Measurements from ENCODE around the gene THBS1. TPM values are rescaled to one million over a fixed set of nuclear protein-coding genes. Genes with fewer than 3 reads are reported as not detected.

THBS1 gene
- total RNA-seq, 4 donors from 2014 or later = 82.0 to 396 (median 89.6) TPM

DNA sequence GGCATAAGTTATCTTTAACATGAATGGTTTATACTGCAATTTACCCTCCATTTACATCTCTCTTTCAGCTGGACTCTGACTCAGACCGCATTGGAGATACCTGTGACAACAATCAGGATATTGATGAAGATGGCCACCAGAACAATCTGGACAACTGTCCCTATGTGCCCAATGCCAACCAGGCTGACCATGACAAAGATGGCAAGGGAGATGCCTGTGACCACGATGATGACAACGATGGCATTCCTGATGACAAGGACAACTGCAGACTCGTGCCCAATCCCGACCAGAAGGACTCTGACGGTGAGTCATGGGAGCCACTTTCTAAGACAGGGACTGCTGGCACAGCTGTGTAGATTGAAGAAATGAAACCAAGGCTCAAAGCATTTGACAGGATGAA lies 11.6 kb downstream of the THBS1 start:
- Histone ChIP-seq H3K27ac (no peak overlapping the region), H3K36me3 (peaks cover 82% of the 10 kb centered on the region), H3K4me1 (peaks cover under 1% of the 10 kb centered on the region), H3K9me3 (no peaks in the 10 kb centered on the region), H3K4me3 (no peak overlapping the region), H3K27me3 (no peaks in the 10 kb centered on the region)
- DNase-seq (ENCODE audit: low spot score in 2 of 2) = no peak
- 74% methylated on average over 6 of the region's 6 CpGs for WGBS
- TF ChIP-seq, protein P1, sequence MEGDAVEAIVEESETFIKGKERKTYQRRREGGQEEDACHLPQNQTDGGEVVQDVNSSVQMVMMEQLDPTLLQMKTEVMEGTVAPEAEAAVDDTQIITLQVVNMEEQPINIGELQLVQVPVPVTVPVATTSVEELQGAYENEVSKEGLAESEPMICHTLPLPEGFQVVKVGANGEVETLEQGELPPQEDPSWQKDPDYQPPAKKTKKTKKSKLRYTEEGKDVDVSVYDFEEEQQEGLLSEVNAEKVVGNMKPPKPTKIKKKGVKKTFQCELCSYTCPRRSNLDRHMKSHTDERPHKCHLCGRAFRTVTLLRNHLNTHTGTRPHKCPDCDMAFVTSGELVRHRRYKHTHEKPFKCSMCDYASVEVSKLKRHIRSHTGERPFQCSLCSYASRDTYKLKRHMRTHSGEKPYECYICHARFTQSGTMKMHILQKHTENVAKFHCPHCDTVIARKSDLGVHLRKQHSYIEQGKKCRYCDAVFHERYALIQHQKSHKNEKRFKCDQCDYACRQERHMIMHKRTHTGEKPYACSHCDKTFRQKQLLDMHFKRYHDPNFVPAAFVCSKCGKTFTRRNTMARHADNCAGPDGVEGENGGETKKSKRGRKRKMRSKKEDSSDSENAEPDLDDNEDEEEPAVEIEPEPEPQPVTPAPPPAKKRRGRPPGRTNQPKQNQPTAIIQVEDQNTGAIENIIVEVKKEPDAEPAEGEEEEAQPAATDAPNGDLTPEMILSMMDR (IDR thresholded peaks at IDR 0.05) = no peak
- no peak for TF ChIP-seq EP300 (IDR thresholded peaks at IDR 0.05)
- no peak for TF ChIP-seq POLR2AphosphoS5 (IDR thresholded peaks at IDR 0.05)

DNA sequence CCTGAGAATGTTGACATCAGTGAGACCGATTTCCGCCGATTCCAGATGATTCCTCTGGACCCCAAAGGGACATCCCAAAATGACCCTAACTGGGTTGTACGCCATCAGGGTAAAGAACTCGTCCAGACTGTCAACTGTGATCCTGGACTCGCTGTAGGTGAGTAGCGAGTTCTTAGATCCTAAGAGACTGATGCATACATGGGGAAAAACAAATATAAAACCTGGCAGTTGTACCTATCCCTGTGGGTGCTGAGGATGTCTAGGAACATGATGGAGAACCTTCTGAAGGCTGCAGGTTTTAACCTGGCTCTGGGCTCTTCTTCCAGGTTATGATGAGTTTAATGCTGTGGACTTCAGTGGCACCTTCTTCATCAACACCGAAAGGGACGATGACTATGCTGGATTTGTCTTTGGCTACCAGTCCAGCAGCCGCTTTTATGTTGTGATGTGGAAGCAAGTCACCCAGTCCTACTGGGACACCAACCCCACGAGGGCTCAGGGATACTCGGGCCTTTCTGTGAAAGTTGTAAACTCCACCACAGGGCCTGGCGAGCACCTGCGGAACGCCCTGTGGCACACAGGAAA lies 12.3 kb downstream of the THBS1 start:
- DNase-seq (ENCODE audit: low spot score in 2 of 2) = no peak
- Histone ChIP-seq H3K27me3 (no peaks in the 10 kb centered on the region), H3K27ac (no peak overlapping the region), H3K36me3 (peaks cover 76% of the 10 kb centered on the region), H3K4me1 (no peaks in the 10 kb centered on the region), H3K4me3 (no peak overlapping the region), H3K9me3 (no peaks in the 10 kb centered on the region)
- WGBS = 94% methylated on average over 14 of the region's 15 CpGs
- TF ChIP-seq EP300 (IDR thresholded peaks at IDR 0.05) = no peak
- no peak for TF ChIP-seq POLR2AphosphoS5 (IDR thresholded peaks at IDR 0.05)
- TF ChIP-seq, protein P1 (IDR thresholded peaks at IDR 0.05) = no peak
- TF ChIP-seq POLR2A (IDR thresholded peaks at IDR 0.05) = no peak

DNA sequence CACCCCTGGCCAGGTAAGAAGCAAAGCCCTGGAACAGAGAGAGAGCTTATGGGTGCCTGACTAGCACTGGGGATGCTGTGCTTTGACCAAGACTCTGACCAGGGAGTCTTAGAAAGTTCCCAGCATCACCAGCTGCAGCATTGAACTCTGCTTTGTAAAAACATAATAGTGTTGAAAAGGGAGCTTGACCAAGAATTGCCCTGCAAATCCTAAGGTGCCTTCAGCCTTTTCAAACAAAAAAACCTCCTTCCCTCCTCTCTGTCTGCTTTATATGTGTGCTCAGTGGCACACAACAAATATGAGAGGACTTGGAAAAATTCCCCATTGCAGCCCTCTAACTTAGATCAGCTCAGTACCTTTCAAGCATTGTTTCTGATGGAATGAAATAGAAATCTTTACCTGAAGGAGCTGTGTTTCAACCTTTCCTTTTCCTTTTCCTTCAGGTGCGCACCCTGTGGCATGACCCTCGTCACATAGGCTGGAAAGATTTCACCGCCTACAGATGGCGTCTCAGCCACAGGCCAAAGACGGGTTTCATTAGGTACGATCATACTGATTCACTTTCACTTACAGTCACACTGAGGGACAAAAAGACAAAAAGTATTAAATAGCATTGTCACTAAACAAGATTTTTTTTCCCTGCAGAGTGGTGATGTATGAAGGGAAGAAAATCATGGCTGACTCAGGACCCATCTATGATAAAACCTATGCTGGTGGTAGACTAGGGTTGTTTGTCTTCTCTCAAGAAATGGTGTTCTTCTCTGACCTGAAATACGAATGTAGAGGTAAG lies 13.0 kb downstream of the THBS1 start:
- WGBS = 80% methylated on average over 7 of the region's 7 CpGs
- H3K36me3 ChIP-seq = peaks cover 69% of the 10 kb centered on the region
- TF ChIP-seq POLR2AphosphoS5 (IDR thresholded peaks at IDR 0.05) (no peak), POLR2A (IDR thresholded peaks at IDR 0.05) (no peak)
- TF ChIP-seq, protein P1 (IDR thresholded peaks at IDR 0.05) = no peak
- no peak overlapping the region for H3K4me3 ChIP-seq
- DNase-seq (ENCODE audit: low spot score in 2 of 2) = no peak
- no peaks in the 10 kb centered on the region for H3K27me3 ChIP-seq
- H3K27ac ChIP-seq = no peak overlapping the region
- no peaks in the 10 kb centered on the region for H3K9me3 ChIP-seq
- no peaks in the 10 kb centered on the region for H3K4me1 ChIP-seq

DNA sequence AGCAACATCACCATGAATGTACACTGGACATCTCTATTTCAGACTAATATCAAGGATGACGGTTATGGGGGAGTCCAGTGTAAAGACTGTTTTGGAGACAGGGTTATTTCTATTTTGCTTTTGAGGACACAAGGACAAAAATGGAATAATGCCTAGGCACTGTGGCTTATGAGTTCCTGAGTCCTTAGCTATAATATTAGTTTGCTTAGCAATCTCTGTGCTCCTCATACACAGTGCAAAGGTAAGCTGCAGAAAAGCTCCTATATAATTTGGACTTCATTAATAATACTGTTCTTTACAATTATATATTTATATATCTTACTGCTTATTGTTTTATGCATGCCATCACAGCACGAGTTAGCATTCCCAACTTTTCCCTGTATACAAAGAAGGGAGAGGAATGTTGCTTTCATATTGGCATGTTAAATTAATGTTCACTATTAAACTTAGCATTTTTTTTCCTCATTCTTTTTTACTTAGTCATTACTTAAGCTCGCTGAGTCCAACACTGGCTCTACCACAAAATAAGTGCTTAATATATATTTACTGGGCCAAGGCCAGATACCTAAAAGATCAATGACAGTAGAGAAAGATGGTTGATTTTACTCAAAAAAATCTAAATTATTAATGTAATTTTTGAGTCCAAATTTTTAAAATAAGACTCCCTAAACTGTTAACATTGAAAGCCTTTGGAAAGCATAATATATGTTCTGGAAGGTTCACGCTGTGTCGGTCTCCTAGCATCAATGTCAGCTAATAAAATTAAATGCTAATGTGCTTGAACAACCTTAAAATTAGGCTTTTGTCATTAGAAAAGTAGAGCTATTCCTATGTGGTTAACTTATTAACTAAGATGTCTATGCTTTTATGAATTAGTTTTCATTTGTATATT lies 13.8 kb downstream of the THBS1 start:
- Histone ChIP-seq H3K36me3 (peaks cover 60% of the 10 kb centered on the region), H3K27ac (no peak overlapping the region), H3K4me3 (no peak overlapping the region), H3K27me3 (no peaks in the 10 kb centered on the region), H3K4me1 (no peaks in the 10 kb centered on the region), H3K9me3 (no peaks in the 10 kb centered on the region)
- 75% methylated on average over 5 of the region's 5 CpGs for WGBS
- no peak for TF ChIP-seq POLR2AphosphoS5 (IDR thresholded peaks at IDR 0.05)
- no peak for TF ChIP-seq POLR2A (IDR thresholded peaks at IDR 0.05)
- TF ChIP-seq, protein P1 (IDR thresholded peaks at IDR 0.05) = no peak
- no peak for TF ChIP-seq EP300 (IDR thresholded peaks at IDR 0.05)
- no peak for DNase-seq (ENCODE audit: low spot score in 2 of 2)

All from suprapubic skin (tissue), 4 donors.